Measurements from ENCODE around the gene SULT2B1.

SULT2B1 gene

GRCh38 chr19:48551437-48552302 lies at the start of gene SULT2B1:
TSS of gene SULT2B1 (plus strand) at chr19:48552172. CDS start at chr19:48552253, 81 bp downstream.
- no peak for TF ChIP-seq ZFX (IDR thresholded peaks at IDR 0.05; ENCODE audit: borderline replicate concordance)
- TF ChIP-seq, protein P1, sequence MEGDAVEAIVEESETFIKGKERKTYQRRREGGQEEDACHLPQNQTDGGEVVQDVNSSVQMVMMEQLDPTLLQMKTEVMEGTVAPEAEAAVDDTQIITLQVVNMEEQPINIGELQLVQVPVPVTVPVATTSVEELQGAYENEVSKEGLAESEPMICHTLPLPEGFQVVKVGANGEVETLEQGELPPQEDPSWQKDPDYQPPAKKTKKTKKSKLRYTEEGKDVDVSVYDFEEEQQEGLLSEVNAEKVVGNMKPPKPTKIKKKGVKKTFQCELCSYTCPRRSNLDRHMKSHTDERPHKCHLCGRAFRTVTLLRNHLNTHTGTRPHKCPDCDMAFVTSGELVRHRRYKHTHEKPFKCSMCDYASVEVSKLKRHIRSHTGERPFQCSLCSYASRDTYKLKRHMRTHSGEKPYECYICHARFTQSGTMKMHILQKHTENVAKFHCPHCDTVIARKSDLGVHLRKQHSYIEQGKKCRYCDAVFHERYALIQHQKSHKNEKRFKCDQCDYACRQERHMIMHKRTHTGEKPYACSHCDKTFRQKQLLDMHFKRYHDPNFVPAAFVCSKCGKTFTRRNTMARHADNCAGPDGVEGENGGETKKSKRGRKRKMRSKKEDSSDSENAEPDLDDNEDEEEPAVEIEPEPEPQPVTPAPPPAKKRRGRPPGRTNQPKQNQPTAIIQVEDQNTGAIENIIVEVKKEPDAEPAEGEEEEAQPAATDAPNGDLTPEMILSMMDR (IDR thresholded peaks at IDR 0.05) = no peak
- no peak within 1 kb of the TSS for H3K27ac ChIP-seq

DNA sequence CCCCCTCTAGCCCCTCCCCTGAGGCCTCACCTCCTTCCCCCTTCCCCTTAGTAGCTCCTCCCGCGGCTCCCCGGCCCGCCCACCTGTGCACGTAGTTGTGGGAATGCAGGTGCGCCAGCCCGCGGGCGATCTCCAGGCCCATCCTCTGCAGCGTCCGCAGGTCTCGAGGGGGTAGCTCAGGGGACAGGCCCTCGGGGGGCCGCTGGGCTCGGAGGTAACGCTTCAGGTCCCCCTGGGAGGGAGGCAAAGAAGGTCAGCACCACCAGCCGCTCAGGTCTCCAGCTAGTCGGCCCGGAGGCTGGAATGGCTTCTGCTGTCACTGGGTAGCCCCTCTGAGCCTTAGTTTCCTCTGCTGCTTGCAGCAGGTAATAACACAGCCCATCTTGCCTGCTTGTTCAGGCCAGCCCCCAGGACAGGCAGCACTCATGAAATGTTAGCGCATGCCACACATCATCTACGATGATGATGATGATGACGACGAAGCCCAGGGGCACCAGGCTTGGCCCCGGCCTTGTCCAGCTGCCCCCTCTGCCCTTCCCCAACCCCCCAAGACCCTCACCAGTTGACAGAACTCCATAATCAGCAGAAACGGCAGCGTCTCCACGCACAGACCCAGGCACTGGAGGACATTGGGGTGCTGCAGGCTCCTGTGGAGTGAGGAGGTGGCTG lies 49.5 kb upstream of the SULT2B1 start:
- no peak for TF ChIP-seq ZFX (IDR thresholded peaks at IDR 0.05; ENCODE audit: borderline replicate concordance)
- TF ChIP-seq, protein P1 (IDR thresholded peaks at IDR 0.05) = no peak
- peak overlapping the region; percentile 88 for H3K27ac ChIP-seq

DNA sequence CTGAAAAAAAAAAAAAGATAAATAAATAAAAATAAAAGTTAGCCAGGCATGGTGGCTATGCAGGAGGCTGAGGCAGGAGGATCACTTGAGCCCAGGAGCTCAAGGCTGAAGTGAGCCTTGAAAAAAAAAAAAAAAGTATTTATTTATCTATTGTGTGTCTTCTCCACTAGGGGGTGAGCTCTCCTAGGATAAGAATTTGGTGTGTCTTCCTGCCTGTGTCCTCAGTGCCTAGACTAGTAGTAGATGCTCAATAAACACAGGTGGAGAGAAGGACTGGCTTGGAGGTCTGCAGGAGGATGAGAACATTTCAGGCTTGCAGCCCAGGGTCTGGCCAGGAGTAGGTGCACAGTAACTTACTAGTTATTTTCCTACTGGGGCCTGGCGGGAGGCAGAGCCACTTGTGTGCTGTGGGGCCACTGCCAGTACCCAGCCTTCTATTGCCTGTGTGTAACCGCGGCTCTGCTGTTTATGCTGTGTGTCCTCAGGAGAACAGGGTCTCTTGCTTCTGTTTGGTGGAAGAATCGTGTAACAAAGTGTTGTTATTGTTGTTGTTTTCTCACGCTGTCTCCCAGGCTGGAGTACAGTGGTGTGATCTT lies 45.7 kb upstream of the SULT2B1 start:
- TF ChIP-seq, protein P1 (IDR thresholded peaks at IDR 0.05) = peak; percentile 76
- TF ChIP-seq ZFX (IDR thresholded peaks at IDR 0.05; ENCODE audit: borderline replicate concordance) = no peak
- no peak overlapping the region for H3K27ac ChIP-seq

GRCh38 chr19:48507911-48508439 lies 44.0 kb upstream of the SULT2B1 start:
- no peak overlapping the region for H3K27ac ChIP-seq
- TF ChIP-seq ZFX (IDR thresholded peaks at IDR 0.05; ENCODE audit: borderline replicate concordance) = no peak
- TF ChIP-seq, protein P1 (IDR thresholded peaks at IDR 0.05) = no peak

GRCh38 chr19:48508729-48509411 lies 43.1 kb upstream of the SULT2B1 start:
- H3K27ac ChIP-seq = no peak overlapping the region
- no peak for TF ChIP-seq ZFX (IDR thresholded peaks at IDR 0.05; ENCODE audit: borderline replicate concordance)
- TF ChIP-seq, protein P1 (IDR thresholded peaks at IDR 0.05) = no peak

- no peak overlapping the region for H3K27ac ChIP-seq
- TF ChIP-seq ZFX (IDR thresholded peaks at IDR 0.05; ENCODE audit: borderline replicate concordance) = no peak
- TF ChIP-seq, protein P1 (IDR thresholded peaks at IDR 0.05) = no peak
These were observed 42.3 kb upstream of the SULT2B1 start for GRCh38 chr19:48509467-48510194.

All from 22Rv1 (cell line).